ENCODE results near the gene PPP1R12C. TPM values are rescaled to one million over a fixed set of nuclear protein-coding genes. Genes with fewer than 3 reads are reported as not detected.

The PPP1R12C gene
- total and polyA plus RNA-seq, 10 of the 15 experiments (the other 5 are each of a cell fraction or from before 2014, with no cell fraction given), result 1.4 to 84.7 (median 20.5) TPM

DNA sequence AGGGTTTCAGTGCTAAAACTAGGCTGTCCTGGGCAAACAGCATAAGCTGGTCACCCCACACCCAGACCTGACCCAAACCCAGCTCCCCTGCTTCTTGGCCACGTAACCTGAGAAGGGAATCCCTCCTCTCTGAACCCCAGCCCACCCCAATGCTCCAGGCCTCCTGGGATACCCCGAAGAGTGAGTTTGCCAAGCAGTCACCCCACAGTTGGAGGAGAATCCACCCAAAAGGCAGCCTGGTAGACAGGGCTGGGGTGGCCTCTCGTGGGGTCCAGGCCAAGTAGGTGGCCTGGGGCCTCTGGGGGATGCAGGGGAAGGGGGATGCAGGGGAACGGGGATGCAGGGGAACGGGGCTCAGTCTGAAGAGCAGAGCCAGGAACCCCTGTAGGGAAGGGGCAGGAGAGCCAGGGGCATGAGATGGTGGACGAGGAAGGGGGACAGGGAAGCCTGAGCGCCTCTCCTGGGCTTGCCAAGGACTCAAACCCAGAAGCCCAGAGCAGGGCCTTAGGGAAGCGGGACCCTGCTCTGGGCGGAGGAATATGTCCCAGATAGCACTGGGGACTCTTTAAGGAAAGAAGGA, 2.8 kb downstream of the PPP1R12C start (continued):
- TF ChIP-seq ZBED1 (IDR thresholded peaks at IDR 0.05; ENCODE audit: borderline replicate concordance), result no peak

DNA sequence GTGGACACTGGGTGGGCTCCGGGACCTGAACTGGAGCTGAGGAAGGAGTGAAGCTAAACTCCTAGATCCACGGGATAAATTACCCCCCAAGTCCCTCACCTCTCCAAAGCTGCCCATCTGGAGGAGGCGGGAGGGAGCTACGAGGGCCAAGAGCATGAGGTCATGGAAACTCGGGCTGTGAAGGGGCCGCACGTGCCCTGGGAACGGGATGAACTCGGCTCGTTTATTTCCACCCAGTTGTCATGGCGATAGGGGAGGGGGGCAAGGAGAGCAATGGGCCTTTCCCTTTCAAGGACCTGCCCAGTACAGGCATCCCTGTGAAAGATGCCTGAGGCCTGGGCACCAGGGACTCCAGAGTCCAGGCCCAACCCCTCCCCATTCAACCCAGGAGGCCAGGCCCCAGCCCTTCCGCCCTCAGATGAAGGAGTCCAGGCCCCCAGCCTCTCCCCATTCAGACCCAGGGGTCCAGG, 3.8 kb downstream of the PPP1R12C start:
- 74% methylated on average over 12 of the region's 12 CpGs for WGBS (ENCODE audit: insufficient coverage, insufficient replicate concordance, low lambda C conversion rate, missing lambda C conversion rate)
- BruUV-seq (replicated peaks), result TSS peak; percentile 30
- no peak for ATAC-seq

More for the DNA sequence above, 3.8 kb downstream of the PPP1R12C start:
- intact Hi-C loops (cut with micrococcal nuclease; ENCODE audit: unreplicated experiment) (no loop called here), in situ Hi-C loops (cut with MboI) (no loop called here)
- RAD21 ChIA-PET (ENCODE audit: unreplicated experiment), result no interaction called here
- Histone ChIP-seq H3K9me3 (replicated peaks; ENCODE audit: control insufficient read depth, insufficient read depth, low read length) (no peaks in the 10 kb centered on the region), H3K36me3 (ENCODE audit: control insufficient read depth in 2 of 2, insufficient read depth in 2 of 2, low read length in 1 of 2) (peaks cover 0 to 6% of the 10 kb centered on the region in 2 experiments; a peak in 3 of 4 replicates), H4K20me1 (ENCODE audit: control insufficient read depth, insufficient read depth) (peaks cover 3% of the 10 kb centered on the region; the same call in 1 of the 2 replicates), H3K9ac (ENCODE audit: control insufficient read depth, insufficient read depth, low read length) (no peak overlapping the region), H3K4me3 (peak overlapping the region; percentile 42; the same call in 1 of the 2 replicates), H3K4me1 (ENCODE audit: control insufficient read depth, insufficient read depth, low read length) (peaks cover 14% of the 10 kb centered on the region), H3K27ac (ENCODE audit: control insufficient read depth, insufficient read depth) (no peak overlapping the region), H3K27me3 (replicated peaks in 1 of 2; ENCODE audit: control insufficient read depth in 2 of 2, insufficient read depth in 2 of 2, low read length in 1 of 2) (no peaks in the 10 kb centered on the region), H2AFZ (ENCODE audit: control insufficient read depth, low read depth, low read length) (no peak overlapping the region), H3K79me2 (ENCODE audit: control insufficient read depth, insufficient read depth, low read length) (peaks cover 38% of the 10 kb centered on the region), H3K4me2 (ENCODE audit: control insufficient read depth, insufficient read depth) (peak overlapping the region; percentile 5; the same call in 1 of the 2 replicates)
- DNase-seq (ENCODE audit: low read depth, low spot score), result no peak
- CTCF ChIA-PET, result interaction anchor here (0.7 to 1.0 kb wide), 3 partner anchors 9 to 440 kb away, joined by 3 to 4 read pairs (median 3); no protein-coding TSS in a partner anchor
- FAIRE-seq, result no peak
- POLR2A ChIA-PET, result interaction anchor here (0.5 kb wide), 1 partner anchor 323 kb away, joined by 4 read pairs; no protein-coding TSS in a partner anchor
- SMC1A ChIA-PET (ENCODE audit: uncharacterized antibody, unreplicated experiment), result interaction anchor here (1.8 kb wide), 1 partner anchor 29 kb away, joined by 4 read pairs; no protein-coding TSS in a partner anchor
- TF ChIP-seq IKZF2 (IDR thresholded peaks at IDR 0.05) (no peak), BMI1 (IDR thresholded peaks at IDR 0.05; ENCODE audit: borderline replicate concordance) (peak; percentile 63; the same call in 1 of the 2 replicates), EED (IDR thresholded peaks at IDR 0.05; ENCODE audit: low read depth) (peak; percentile 45; the same call in 1 of the 2 replicates), ATF7 (IDR thresholded peaks at IDR 0.05; ENCODE audit: low read depth) (peak; percentile 44; the same call in 1 of the 2 replicates), BHLHE40 (IDR thresholded peaks at IDR 0.05; ENCODE audit: borderline replicate concordance in 1 of 2, low read depth in 2 of 2, low read length in 1 of 2) (peak; percentile 85 to 91)
- TF ChIP-seq, protein P1, sequence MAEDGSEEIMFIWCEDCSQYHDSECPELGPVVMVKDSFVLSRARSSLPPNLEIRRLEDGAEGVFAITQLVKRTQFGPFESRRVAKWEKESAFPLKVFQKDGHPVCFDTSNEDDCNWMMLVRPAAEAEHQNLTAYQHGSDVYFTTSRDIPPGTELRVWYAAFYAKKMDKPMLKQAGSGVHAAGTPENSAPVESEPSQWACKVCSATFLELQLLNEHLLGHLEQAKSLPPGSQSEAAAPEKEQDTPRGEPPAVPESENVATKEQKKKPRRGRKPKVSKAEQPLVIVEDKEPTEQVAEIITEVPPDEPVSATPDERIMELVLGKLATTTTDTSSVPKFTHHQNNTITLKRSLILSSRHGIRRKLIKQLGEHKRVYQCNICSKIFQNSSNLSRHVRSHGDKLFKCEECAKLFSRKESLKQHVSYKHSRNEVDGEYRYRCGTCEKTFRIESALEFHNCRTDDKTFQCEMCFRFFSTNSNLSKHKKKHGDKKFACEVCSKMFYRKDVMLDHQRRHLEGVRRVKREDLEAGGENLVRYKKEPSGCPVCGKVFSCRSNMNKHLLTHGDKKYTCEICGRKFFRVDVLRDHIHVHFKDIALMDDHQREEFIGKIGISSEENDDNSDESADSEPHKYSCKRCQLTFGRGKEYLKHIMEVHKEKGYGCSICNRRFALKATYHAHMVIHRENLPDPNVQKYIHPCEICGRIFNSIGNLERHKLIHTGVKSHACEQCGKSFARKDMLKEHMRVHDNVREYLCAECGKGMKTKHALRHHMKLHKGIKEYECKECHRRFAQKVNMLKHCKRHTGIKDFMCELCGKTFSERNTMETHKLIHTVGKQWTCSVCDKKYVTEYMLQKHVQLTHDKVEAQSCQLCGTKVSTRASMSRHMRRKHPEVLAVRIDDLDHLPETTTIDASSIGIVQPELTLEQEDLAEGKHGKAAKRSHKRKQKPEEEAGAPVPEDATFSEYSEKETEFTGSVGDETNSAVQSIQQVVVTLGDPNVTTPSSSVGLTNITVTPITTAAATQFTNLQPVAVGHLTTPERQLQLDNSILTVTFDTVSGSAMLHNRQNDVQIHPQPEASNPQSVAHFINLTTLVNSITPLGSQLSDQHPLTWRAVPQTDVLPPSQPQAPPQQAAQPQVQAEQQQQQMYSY (CRISPR knock-in tag; IDR thresholded peaks at IDR 0.05), result no peak
